HepG2 (cell line): ENCODE measurements around the gene LRRN2.

ENCODE experiments used
- CTCF ChIP-seq: sonication (generic); formaldehyde crosslinking; IDR thresholded peaks from 2 replicates; pipeline ENCODE4 v1.5.0; 2020; ENCODE audit warnings: mild to moderate bottlenecking, missing genetic modification reagents, moderate library complexity
- ETV5 ChIP-seq: IDR thresholded peaks from 2 replicates; pipeline ENCODE4 v1.6.1; 2018; ENCODE audit warnings: missing biosample characterization, missing genetic modification reagents, inconsistent platforms, borderline replicate concordance
- POLR2AphosphoS5 ChIP-seq: IDR thresholded peaks from 2 replicates; pipeline ENCODE4 v1.6.1; 2012; ENCODE audit warnings: low read depth, low read length
- RELA ChIP-seq: sonication (generic); formaldehyde crosslinking; IDR thresholded peaks from 2 replicates; pipeline ENCODE4 v1.4.0; 2020; ENCODE audit warnings: missing genetic modification reagents
- SSRP1 ChIP-seq: IDR thresholded peaks from 2 replicates; pipeline ENCODE4 v1.6.1; 2016; ENCODE audit warnings: control low read depth
- TBL1XR1 ChIP-seq: fragments of 150-350 bp; IDR thresholded peaks from 2 replicates; pipeline ENCODE4 v1.6.1; 2014; ENCODE audit warnings: borderline replicate concordance, low read length; ENCODE audit not compliant: partially characterized antibody

GRCh38 chr1:204607910-204608309 lies 77.6 kb downstream of the LRRN2 start:
- TF ChIP-seq SSRP1 (CRISPR knock-in tag) (no peak), CTCF (CRISPR knock-in tag) (no peak), ETV5 (CRISPR knock-in tag) (no peak), POLR2AphosphoS5 (no peak), TBL1XR1 (no peak), RELA (no peak)
